Measurements from ENCODE around the gene GNS. TPM values are rescaled to one million over a fixed set of nuclear protein-coding genes. Genes with fewer than 3 reads are reported as not detected.

The GNS gene
- total RNA-seq, 6 experiments from 2014 or later = 41.0 to 87.5 (median 63.7) TPM

- Histone ChIP-seq H3K9me3 (no peaks in the 10 kb centered on the region), H3K4me1 (peaks cover 0 to 2% (median 0%) of the 10 kb centered on the region in 4 donors), H3K27me3 (no peaks in the 10 kb centered on the region), H3K4me3 (no peak overlapping the region), H3K36me3 (no peaks in the 10 kb centered on the region), H3K27ac (no peak overlapping the region)
- TF ChIP-seq CTCF (IDR thresholded peaks at IDR 0.05) (no peak), POLR2A (IDR thresholded peaks at IDR 0.05) (no peak)
- DNase-seq (no peak), ATAC-seq (peak in 2 of 4 donors; percentile 17 to 48)
- intact Hi-C loops (cut with DNase I) = no loop called here
- 38% methylated on average over 6 of the region's 6 CpGs for WGBS (ENCODE audit: insufficient coverage, low coverage, low lambda C conversion rate, missing lambda C conversion rate)
These were observed 76.5 kb downstream of the GNS start for GRCh38 chr12:64682572-64683277.

GRCh38 chr12:64681200-64682052 is 77.8 kb downstream of the GNS start:
- Histone ChIP-seq H3K4me1 (peaks cover 0 to 2% (median 0%) of the 10 kb centered on the region in 4 donors), H3K9me3 (no peaks in the 10 kb centered on the region), H3K36me3 (no peaks in the 10 kb centered on the region), H3K27ac (no peak overlapping the region), H3K4me3 (no peak overlapping the region), H3K27me3 (no peaks in the 10 kb centered on the region)
- intact Hi-C loops (cut with DNase I) = no loop called here
- no peak for TF ChIP-seq CTCF (IDR thresholded peaks at IDR 0.05)
- no peak for TF ChIP-seq POLR2A (IDR thresholded peaks at IDR 0.05)
- WGBS (ENCODE audit: insufficient coverage, low coverage, low lambda C conversion rate, missing lambda C conversion rate) = 78% methylated on average over 4 of the region's 5 CpGs
- ATAC-seq (no peak), DNase-seq (no peak)

- Histone ChIP-seq H3K27ac (peak overlapping the region in 1 of 3 donors; percentile 34), H3K9me3 (no peaks in the 10 kb centered on the region), H3K4me3 (no peak overlapping the region), H3K4me1 (peaks cover 0 to 2% (median 0%) of the 10 kb centered on the region in 4 donors), H3K27me3 (no peaks in the 10 kb centered on the region), H3K36me3 (no peaks in the 10 kb centered on the region)
- DNase-seq = peak in 1 of 3 donors; percentile 49
- TF ChIP-seq CTCF (IDR thresholded peaks at IDR 0.05) = no peak
- no peak for TF ChIP-seq POLR2A (IDR thresholded peaks at IDR 0.05)
- ATAC-seq = peak in 3 of 4 donors; percentile 36 to 93 (median 83)
- intact Hi-C loops (cut with DNase I) = no loop called here
- WGBS (ENCODE audit: insufficient coverage, low coverage, low lambda C conversion rate, missing lambda C conversion rate) = no CpG with 5 or more reads among the region's 4 CpGs
These were observed 79.0 kb downstream of the GNS start for GRCh38 chr12:64680235-64680634.

GRCh38 chr12:64679487-64680001 is 79.7 kb downstream of the GNS start:
- DNase-seq = peak in 1 of 3 donors; percentile 58
- no peak overlapping the region for H3K4me3 ChIP-seq
- intact Hi-C loops (cut with DNase I) = no loop called here
- H3K27ac ChIP-seq = peak overlapping the region in 1 of 3 donors; percentile 34
- peaks cover 0 to 2% (median 0%) of the 10 kb centered on the region in 4 donors for H3K4me1 ChIP-seq
- TF ChIP-seq POLR2A (IDR thresholded peaks at IDR 0.05) (no peak), CTCF (IDR thresholded peaks at IDR 0.05) (no peak)
- no peaks in the 10 kb centered on the region for H3K9me3 ChIP-seq
- no peaks in the 10 kb centered on the region for H3K36me3 ChIP-seq
- H3K27me3 ChIP-seq = no peaks in the 10 kb centered on the region
- 36% methylated on average over 9 of the region's 9 CpGs for WGBS (ENCODE audit: insufficient coverage, low coverage, low lambda C conversion rate, missing lambda C conversion rate)
- ATAC-seq = peak in 3 of 4 donors; percentile 48 to 58 (median 55)

Data from right lobe of liver (tissue), 6 donors.